ENCODE data around the gene USP15. TPM values are rescaled to one million over a fixed set of nuclear protein-coding genes. Genes with fewer than 3 reads are reported as not detected.

The USP15 gene
- polyA plus RNA-seq, 1 donor (not counting 4 experiments of a cell fraction or from before 2014, with no cell fraction given) = 66.5 TPM

GRCh38 chr12:62278022-62278421 lies 17.8 kb downstream of the USP15 start:
- TF ChIP-seq CTCF (optimal IDR thresholded peaks at IDR 0.05 in 1 of 3, IDR thresholded peaks at IDR 0.05 in 1 of 3, conservative IDR thresholded peaks at IDR 0.05 in 1 of 3; ENCODE audit: extremely low read depth in 1 of 3, insufficient read depth in 2 of 3, low read length in 3 of 3) (no peak), EZH2 (IDR thresholded peaks at IDR 0.05; ENCODE audit: low read length) (no peak)
- Histone ChIP-seq H3K79me2 (ENCODE audit: control insufficient read depth, insufficient read depth, low read length) (peaks cover 98% of the 10 kb centered on the region), H3K27me3 (ENCODE audit: control insufficient read depth, extremely low read depth, insufficient read depth, low read length) (no peaks in the 10 kb centered on the region), H3K4me3 (ENCODE audit: control insufficient read depth in 2 of 3, extremely low read depth in 1 of 3, insufficient read depth in 2 of 3, low read depth in 1 of 3, low read length in 3 of 3) (no peak overlapping the region), H3K36me3 (ENCODE audit: control insufficient read depth in 2 of 2, extremely low read depth in 1 of 2, insufficient read depth in 2 of 2, low read length in 2 of 2) (no peaks in the 10 kb centered on the region), H4K20me1 (ENCODE audit: control insufficient read depth, extremely low read depth, insufficient read depth, low read length) (peaks cover 6% of the 10 kb centered on the region), H3K27ac (ENCODE audit: control insufficient read depth, insufficient read depth, low read length) (no peak overlapping the region), H3K9ac (ENCODE audit: control insufficient read depth, extremely low read depth, insufficient read depth, low read length) (no peak overlapping the region), H3K9me1 (ENCODE audit: control insufficient read depth, extremely low read depth, insufficient read depth, low read length) (peaks cover 3% of the 10 kb centered on the region), H3K9me3 (ENCODE audit: control insufficient read depth, low read depth, low read length) (no peaks in the 10 kb centered on the region), H2AFZ (ENCODE audit: control insufficient read depth, low read length) (no peak overlapping the region), H3K4me2 (ENCODE audit: control insufficient read depth, extremely low read depth, insufficient read depth, low read depth, low read length) (no peak overlapping the region), H3K4me1 (ENCODE audit: control insufficient read depth, extremely low read depth, insufficient read depth, low read length) (no peaks in the 10 kb centered on the region)
- FAIRE-seq (no peak), DNase-seq (ENCODE audit: low read depth, low spot score) (no peak)
- dilution Hi-C loops (cut with MboI; ENCODE audit: extremely low pct_ligation_motif_present, low sequenced_read_pairs) = no loop called here

- peaks cover 98% of the 10 kb centered on the region for H3K79me2 ChIP-seq (ENCODE audit: control insufficient read depth, insufficient read depth, low read length)
Observed at GRCh38 chr12:62279058-62279457, 18.9 kb downstream of the USP15 start.

More at GRCh38 chr12:62279058-62279457, 18.9 kb downstream of the USP15 start:
- no peaks in the 10 kb centered on the region for H3K27me3 ChIP-seq (ENCODE audit: control insufficient read depth, extremely low read depth, insufficient read depth, low read length)
- H3K27ac ChIP-seq (ENCODE audit: control insufficient read depth, insufficient read depth, low read length) = no peak overlapping the region
- TF ChIP-seq EZH2 (IDR thresholded peaks at IDR 0.05; ENCODE audit: low read length) (no peak), CTCF (optimal IDR thresholded peaks at IDR 0.05 in 1 of 3, IDR thresholded peaks at IDR 0.05 in 1 of 3, conservative IDR thresholded peaks at IDR 0.05 in 1 of 3; ENCODE audit: extremely low read depth in 1 of 3, insufficient read depth in 2 of 3, low read length in 3 of 3) (no peak)
- peaks cover 3% of the 10 kb centered on the region for H3K9me1 ChIP-seq (ENCODE audit: control insufficient read depth, extremely low read depth, insufficient read depth, low read length)
- no peaks in the 10 kb centered on the region for H3K4me1 ChIP-seq (ENCODE audit: control insufficient read depth, extremely low read depth, insufficient read depth, low read length)
- no peak for FAIRE-seq
- no peaks in the 10 kb centered on the region for H3K36me3 ChIP-seq (ENCODE audit: control insufficient read depth in 2 of 2, extremely low read depth in 1 of 2, insufficient read depth in 2 of 2, low read length in 2 of 2)
- no peaks in the 10 kb centered on the region for H3K9me3 ChIP-seq (ENCODE audit: control insufficient read depth, low read depth, low read length)
- H3K4me2 ChIP-seq (ENCODE audit: control insufficient read depth, extremely low read depth, insufficient read depth, low read depth, low read length) = no peak overlapping the region
- H3K4me3 ChIP-seq (ENCODE audit: control insufficient read depth in 2 of 3, extremely low read depth in 1 of 3, insufficient read depth in 2 of 3, low read depth in 1 of 3, low read length in 3 of 3) = no peak overlapping the region
- dilution Hi-C loops (cut with MboI; ENCODE audit: extremely low pct_ligation_motif_present, low sequenced_read_pairs) = no loop called here
- no peak overlapping the region for H3K9ac ChIP-seq (ENCODE audit: control insufficient read depth, extremely low read depth, insufficient read depth, low read length)
- DNase-seq (ENCODE audit: low read depth, low spot score) = no peak
- H4K20me1 ChIP-seq (ENCODE audit: control insufficient read depth, extremely low read depth, insufficient read depth, low read length) = peaks cover 6% of the 10 kb centered on the region
- no peak overlapping the region for H2AFZ ChIP-seq (ENCODE audit: control insufficient read depth, low read length)
